HG03139 (cell line): ENCODE results near the gene TPM2.

Experiments
- ATAC-seq: cut with Tn5 transposase; IDR thresholded peaks from one replicate; pipeline ENCODE4 v1.9.1; 2021; ENCODE audit not compliant: unreplicated experiment

The TPM2 gene

DNA sequence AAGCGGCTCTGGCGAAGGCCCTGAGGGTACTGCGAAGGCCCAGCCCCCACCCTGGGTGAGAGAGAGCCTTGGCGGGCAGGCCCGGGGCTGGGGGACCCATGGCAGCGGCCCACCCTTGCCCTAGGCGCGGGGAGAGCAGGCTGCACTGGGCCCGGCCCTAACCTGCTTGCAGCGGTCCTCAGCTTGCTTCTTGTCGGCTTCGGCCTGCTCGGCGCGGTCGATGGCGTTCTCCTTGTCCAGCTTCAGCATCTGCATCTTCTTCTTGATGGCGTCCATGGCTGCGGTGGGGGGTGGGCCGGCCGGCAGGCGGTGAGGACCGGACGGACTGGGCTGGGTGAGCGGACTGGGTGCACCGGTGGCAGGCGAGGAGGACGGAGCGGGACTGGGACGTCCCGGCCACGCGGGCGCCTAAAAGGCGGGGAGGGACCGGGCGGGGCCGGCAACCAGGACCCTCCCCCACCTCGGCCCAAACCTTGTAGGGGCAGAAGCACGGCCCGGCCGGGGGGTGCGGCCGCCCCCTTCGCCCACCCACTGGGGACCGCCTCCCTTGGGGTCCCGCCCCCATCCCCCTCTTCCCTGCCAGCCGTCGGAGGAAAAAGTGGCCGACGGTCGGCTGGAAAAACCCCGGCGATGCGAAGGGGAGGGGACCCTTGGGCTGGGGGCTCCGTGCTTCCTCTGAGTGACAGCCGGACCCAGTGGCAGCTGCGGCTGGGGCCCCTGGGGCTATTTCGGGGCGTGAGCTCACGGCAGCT, at the start of gene TPM2:
TSS of gene TPM2 (minus strand) at position 384 of the 752 bp plus-strand sequence. CDS start at position 276, 108 bp downstream.
- no peak for ATAC-seq

DNA sequence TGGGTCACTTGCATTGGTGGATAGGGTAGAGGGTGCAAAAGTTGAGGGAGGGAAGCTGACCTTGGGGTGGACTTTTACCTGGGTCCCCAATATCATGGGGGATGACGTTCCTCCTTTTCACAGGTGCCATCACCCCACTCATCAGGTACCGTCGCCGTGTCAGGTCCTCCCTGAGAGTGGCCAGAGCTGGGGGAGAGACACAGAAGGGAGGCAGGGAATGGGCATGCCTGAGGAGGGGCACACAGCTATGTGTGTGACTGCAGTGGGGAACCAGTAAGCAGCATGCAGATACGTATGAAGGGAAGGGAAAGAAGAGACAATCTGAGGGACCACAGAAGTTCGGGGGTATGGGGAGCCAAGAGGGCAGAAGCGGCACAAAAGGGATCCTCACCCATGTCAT, 49.2 kb upstream of the TPM2 start:
- ATAC-seq, result no peak

DNA sequence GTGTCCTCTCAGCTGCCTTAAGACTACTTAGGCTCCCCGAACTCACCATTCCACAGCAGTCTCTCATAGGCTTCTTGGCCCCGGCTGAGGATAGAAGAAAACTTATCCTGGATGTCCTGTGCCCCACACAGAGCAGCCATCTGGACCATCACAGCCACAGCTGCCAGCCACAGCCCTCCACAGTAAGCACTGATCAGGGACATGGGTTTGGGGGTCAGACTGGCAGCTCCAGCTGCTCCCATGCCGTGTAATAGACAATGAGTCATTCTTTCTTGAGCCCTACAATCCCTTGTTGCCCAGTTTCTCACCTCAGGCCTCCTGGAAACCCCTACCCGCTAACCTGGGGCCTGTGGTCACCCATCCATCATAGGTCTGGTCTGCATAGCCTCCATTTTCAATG, 48.5 kb upstream of the TPM2 start:
- no peak for ATAC-seq

DNA sequence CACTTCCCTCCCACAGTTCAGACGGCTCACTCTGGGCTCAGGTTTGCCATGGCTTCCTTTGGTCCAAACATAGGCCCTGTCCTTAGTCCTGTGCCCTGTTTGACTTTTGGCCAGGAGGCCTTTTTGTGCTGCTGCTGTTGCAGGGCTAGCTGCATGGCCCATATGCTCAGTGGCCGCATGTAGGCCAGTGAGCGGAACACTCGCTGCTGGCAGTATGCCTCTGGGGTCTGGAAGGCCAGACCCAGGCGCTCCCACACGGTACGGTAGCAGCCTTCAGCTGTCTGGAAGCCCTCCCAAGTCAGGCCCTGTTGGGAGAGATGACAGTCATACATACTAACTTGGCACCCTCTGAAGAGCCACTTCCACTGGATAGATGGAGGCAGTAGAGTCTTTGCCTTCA, 47.4 kb upstream of the TPM2 start:
- ATAC-seq, result no peak

- no peak for ATAC-seq
Observed at GRCh38 chr9:35736201-35736633, 46.5 kb upstream of the TPM2 start.

- ATAC-seq, result no peak
Observed at GRCh38 chr9:35734096-35734495, 44.4 kb upstream of the TPM2 start.

- no peak for ATAC-seq
Observed at GRCh38 chr9:35732800-35733541, 43.2 kb upstream of the TPM2 start.

DNA sequence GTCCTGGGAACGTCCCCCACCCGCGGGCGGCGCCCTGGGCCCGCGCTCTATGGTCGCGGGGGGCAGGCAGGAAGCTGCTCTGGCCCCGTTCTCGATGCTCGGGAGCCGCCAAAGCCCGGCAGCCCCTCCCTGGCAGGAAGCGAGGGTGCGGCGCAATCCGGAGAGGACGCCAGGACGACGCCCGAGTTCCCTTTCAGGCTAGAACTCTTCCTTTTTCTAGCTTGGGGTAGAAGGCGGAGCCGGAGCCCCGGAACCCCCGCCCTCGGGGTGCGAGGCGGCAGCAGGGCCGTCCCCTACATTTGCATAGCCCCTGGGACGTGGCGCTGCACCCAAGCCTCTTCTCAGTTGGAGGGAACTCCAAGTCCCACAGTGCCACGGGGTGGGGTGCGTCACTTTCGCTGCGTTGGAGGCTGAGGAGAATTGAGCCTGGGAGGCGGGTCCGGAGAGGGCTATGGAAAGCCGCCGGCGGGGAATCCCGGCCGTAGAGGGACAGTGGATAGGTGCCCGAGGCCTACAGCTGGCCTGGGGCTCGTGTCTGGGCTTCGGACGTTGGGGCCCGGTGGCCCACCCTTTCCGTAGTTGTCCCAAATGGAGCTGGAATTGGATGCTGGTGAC, 42.6 kb upstream of the TPM2 start, which contains the start of the genes CREB3 and TLN1:
TSS of gene CREB3 (plus strand) at position 482 of the 615 bp plus-strand sequence. CDS start at position 589, 107 bp downstream.
TSS of gene TLN1 (minus strand) at position 11 of the 615 bp plus-strand sequence. CDS start 6,501 bp downstream, outside the sequence.
- peak; percentile 73 for ATAC-seq

DNA sequence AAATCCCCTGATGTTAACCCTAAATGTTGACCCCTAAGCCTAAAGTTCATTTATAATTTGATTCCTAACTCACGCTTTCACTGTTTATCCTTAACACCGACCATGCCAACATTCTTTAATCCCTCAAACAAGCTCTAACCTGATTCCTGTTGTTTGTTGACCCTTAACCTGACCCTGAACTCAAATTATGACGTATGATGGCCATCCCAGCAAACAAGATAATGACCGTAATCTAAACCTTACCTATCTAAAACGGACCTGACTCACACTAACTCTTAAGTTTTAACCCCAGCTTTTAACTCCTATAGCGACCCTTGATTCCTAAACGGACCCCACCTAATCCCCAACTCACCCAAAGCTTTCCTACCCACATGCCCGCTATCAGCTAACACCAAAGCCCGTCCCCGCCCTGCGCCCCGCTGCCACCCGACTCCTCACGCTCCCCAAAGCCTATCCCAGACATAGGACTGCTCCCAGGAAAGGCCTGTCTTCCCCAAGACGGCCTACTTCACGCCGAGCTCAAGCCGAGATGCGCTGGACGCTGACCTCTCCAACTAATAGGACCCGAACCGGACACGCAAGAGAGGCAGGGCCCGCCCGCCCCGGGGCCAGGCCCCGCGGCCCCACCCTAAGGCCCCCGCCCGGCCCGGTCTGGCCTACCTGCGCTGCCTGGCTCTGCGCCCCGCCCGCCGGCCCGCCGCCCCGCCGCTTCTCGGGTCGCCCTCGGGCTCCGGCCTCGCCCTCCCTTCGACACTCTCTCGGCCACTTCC, 41.9 kb upstream of the TPM2 start:
- ATAC-seq, result no peak

DNA sequence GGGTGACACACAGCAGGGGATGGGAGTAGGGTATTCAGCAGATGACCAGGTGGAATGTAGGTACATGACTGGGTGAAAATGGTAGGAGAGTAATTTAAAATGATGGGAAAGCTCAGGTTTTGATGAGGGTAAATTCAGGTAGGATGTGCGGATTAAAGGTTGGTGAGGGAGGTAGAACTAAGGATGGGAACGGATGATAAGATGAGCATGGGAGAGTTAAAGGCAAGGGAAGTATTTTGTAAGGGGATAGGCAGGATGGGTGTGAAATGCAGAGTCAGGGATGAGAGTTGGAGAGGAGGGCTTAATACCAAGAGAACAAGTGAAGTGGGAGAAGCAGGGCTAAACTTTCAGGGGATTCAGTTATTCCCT, 40.7 kb upstream of the TPM2 start:
- no peak for ATAC-seq

GRCh38 chr9:35729700-35730485, 40.2 kb upstream of the TPM2 start:
- no peak for ATAC-seq

GRCh38 chr9:35729101-35729500, 39.4 kb upstream of the TPM2 start:
- ATAC-seq, result no peak

GRCh38 chr9:35728041-35728971, 38.6 kb upstream of the TPM2 start:
- ATAC-seq, result no peak

- ATAC-seq, result no peak
Observed at GRCh38 chr9:35727676-35728040, 37.9 kb upstream of the TPM2 start.

DNA sequence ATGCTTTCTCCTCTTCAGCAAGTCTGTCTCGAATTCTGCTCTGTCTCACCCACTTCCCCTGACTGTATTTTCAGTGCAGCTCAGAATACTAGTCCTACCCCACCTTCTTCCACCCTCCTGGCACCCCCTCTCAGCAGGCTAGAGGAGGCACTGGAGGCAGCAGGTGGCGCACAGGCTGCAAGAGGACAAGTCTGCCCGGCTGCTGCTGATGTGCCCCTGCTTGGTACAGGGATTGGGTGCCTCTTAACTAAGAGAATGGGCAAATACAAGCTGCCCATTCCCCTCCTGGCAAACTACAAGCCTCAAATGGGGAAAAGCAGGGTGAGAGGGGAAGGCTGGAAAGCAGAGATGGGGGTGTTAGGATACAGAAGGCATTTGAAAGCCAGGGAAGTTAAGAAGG, 37.2 kb upstream of the TPM2 start:
- ATAC-seq, result no peak

DNA sequence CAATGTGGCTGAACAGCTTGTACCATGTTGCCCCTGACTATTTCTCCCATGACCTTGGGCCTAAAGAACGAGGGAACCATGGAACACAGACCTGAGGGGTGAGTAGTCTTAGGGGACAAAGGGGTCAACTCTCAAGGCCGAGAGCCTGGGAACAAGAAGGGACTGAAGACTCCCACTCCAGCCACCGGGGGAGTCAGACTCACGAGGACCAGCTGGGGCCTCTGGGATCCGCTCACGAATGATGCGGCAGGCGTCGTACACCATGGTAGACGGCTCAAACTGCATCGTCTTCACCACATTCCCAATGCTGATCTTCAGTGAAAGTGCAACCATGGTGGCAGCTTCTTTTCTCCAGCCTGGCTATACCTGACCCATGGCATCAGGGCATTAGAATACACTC, 35.6 kb upstream of the TPM2 start:
- no peak for ATAC-seq

GRCh38 chr9:35723908-35724307, 34.2 kb upstream of the TPM2 start:
- no peak for ATAC-seq

- ATAC-seq, result no peak
Observed at GRCh38 chr9:35723426-35723825, 33.7 kb upstream of the TPM2 start.

DNA sequence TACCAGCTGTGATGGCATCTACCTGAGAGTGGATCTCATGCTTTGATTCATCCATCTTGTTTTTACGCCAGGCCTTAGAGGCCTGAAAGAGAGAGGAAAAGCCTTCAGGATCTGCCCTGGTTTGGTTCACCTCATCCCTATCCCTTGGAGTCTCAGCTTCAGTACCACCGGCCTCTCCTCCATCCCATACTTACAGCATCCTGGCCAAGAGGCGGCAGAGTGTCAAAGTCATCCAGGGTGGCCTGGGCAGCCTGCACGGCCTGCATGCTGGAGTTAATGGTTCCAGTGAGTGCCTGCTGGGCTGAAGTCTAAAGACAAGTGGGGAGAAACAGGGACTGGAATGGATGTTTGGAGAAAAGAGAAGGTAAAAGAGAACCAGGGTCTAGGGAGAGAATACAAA, 29.8 kb upstream of the TPM2 start:
- no peak for ATAC-seq
